Gastroesophageal sphincter (tissue), 3 donors: Measurements from ENCODE around the gene CCDC33.

Experiments
- POLR2AphosphoS5 ChIP-seq: sonication (generic); formaldehyde crosslinking; IDR thresholded peaks from one replicate; pipeline ENCODE4 v1.6.1; 2017; ENCODE audit warnings: antibody characterized with exemption
- TF ChIP-seq, protein P1 (sequence below), 4 experiments: fragments of 200-600 bp in 2 of 4; fragments of 450-650 bp in 2 of 4; sonication (generic) in 1 of 4; IDR thresholded peaks; one replicate each; pipeline ENCODE4 v1.5.1; 2017 to 2019; ENCODE audit warnings: antibody characterized with exemption in 4 of 4, mild to moderate bottlenecking in 2 of 4, moderate library complexity in 2 of 4

- TF ChIP-seq POLR2AphosphoS5: no peak
- TF ChIP-seq, protein P1, sequence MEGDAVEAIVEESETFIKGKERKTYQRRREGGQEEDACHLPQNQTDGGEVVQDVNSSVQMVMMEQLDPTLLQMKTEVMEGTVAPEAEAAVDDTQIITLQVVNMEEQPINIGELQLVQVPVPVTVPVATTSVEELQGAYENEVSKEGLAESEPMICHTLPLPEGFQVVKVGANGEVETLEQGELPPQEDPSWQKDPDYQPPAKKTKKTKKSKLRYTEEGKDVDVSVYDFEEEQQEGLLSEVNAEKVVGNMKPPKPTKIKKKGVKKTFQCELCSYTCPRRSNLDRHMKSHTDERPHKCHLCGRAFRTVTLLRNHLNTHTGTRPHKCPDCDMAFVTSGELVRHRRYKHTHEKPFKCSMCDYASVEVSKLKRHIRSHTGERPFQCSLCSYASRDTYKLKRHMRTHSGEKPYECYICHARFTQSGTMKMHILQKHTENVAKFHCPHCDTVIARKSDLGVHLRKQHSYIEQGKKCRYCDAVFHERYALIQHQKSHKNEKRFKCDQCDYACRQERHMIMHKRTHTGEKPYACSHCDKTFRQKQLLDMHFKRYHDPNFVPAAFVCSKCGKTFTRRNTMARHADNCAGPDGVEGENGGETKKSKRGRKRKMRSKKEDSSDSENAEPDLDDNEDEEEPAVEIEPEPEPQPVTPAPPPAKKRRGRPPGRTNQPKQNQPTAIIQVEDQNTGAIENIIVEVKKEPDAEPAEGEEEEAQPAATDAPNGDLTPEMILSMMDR (IDR thresholded peaks at IDR 0.05): no peak
Measured at GRCh38 chr15:74334127-74334526, 98.0 kb downstream of the CCDC33 start.
